ENCODE measurements around the gene TTC12.

DNA sequence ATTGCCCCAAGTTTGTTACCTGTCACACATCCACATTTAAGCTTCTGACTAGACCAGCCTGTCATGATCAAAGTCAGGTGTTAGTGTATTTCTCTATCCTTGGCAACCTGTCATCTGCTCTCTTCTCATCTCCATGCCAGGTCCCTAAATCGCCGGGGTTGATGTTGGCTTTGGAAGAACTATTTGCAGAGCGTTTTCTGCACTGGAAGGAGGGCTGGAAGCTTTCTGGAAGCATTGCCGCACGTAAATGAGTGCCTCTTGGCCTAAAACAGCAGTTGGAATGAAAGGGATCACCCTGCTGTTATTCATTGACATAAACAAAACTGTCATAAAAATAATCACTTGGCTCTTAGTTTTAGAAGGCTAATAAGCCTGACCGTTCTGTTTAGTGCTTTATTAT lies 1.4 kb downstream of the TTC12 start:
- TF ChIP-seq, protein P1, sequence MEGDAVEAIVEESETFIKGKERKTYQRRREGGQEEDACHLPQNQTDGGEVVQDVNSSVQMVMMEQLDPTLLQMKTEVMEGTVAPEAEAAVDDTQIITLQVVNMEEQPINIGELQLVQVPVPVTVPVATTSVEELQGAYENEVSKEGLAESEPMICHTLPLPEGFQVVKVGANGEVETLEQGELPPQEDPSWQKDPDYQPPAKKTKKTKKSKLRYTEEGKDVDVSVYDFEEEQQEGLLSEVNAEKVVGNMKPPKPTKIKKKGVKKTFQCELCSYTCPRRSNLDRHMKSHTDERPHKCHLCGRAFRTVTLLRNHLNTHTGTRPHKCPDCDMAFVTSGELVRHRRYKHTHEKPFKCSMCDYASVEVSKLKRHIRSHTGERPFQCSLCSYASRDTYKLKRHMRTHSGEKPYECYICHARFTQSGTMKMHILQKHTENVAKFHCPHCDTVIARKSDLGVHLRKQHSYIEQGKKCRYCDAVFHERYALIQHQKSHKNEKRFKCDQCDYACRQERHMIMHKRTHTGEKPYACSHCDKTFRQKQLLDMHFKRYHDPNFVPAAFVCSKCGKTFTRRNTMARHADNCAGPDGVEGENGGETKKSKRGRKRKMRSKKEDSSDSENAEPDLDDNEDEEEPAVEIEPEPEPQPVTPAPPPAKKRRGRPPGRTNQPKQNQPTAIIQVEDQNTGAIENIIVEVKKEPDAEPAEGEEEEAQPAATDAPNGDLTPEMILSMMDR (conservative IDR thresholded peaks at IDR 0.05): no peak
- no peak for TF ChIP-seq EZH2 (IDR thresholded peaks at IDR 0.05; ENCODE audit: low read depth)
